HG02970 (cell line): Measurements from ENCODE around the gene CC2D2A.

Source experiments
- ATAC-seq: cut with Tn5 transposase; IDR thresholded peaks from one replicate; pipeline ENCODE4 v1.9.1; 2021; ENCODE audit warnings: mild to moderate bottlenecking, moderate library complexity, moderate number of reproducible peaks; ENCODE audit not compliant: unreplicated experiment, low FRiP score

CC2D2A gene

GRCh38 chr4:15551740-15552446, 82.2 kb downstream of the CC2D2A start:
- ATAC-seq: no peak

- no peak for ATAC-seq
These were observed 83.1 kb downstream of the CC2D2A start for GRCh38 chr4:15552557-15553362.

DNA sequence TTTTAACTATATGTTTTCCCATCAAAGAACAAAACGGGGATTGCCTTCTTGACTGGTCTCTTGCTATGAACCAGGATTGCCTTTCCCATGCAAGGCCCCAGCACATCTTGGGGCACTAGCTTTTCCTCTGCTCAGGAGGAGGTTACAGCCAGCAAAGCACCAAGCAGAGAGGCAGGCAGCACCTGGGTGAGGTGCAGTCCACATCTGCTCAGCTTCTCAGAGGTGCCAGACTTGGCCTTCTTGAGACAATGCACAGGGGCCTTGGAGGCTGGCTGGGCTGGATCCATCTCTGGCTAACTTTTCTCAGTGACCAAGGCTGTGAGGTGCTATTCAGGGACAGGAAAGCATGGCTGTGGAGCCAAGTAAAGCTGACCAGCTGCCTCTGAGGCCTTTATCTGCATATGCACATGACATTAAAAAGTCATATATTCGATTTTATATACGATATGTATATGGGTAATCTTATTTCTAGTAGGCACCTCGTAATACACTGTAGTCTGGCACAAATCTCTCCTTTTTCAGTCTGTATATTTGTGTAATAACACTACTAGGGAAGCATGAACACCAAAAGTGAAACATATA, 86.9 kb downstream of the CC2D2A start:
- ATAC-seq: no peak

DNA sequence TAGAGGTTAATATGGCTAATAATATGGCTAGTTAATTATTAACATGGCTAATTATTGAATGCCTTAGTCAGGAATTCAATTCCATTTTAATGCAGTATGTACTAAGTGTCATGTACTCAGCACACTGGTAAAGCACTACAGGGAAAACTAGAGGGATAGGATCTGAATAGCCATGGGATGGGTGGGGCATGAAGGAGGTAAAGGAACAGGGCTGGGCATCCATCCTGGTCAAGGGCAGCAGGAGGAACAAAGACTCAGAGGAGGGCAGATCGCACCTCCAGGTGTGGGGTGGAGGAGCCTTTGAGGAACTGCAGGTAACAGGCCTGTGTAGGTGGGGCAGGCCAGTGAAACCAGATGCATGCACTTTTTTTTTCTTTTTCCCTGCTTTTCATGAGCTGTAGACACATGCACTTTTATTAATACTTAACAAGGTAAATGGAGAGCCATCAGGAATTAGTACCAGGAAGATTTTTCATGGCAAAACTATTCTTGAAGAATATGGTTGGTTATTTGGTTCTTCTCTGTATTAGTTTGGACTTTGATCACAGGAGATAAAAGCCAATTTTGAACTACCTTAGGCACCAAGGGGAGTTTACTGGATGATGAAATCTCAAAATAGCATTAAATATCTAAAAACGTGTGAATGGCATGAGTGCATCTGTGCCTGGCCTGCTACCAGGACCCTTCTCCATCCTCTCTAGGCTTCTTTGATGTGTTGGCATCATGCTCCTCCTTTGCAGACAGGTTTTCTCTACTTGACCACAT, 88.3 kb downstream of the CC2D2A start:
- no peak for ATAC-seq

DNA sequence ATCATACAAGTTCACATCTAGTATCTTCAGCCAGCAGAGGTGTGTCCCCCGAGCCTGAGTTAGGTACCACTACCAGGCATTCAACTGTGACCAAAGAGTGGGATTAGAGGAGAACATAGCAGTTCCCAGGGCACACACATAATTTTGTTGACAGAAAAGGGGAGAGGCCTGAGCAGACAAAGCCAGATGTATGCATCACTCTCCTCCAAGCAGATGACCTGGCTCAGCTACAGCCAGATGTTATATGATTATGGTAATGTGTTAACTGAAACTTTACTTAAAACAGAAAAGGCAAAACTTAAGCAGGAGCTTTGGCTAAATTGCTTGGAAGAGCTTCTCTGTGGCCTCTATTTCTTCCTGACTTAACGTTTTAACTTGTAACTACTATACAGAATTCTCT, 88.9 kb downstream of the CC2D2A start:
- ATAC-seq: no peak

- ATAC-seq: no peak
These were observed 92.4 kb downstream of the CC2D2A start for GRCh38 chr4:15562114-15562513.

- no peak for ATAC-seq
These were observed 92.9 kb downstream of the CC2D2A start for GRCh38 chr4:15562623-15563022.

- ATAC-seq: no peak
These were observed 94.2 kb downstream of the CC2D2A start for GRCh38 chr4:15563871-15564270.

GRCh38 chr4:15568821-15569220, 99.1 kb downstream of the CC2D2A start:
- no peak for ATAC-seq

GRCh38 chr4:15569746-15570145, 100.1 kb downstream of the CC2D2A start:
- ATAC-seq: no peak

GRCh38 chr4:15575966-15576365, 106.3 kb downstream of the CC2D2A start:
- ATAC-seq: no peak

- no peak for ATAC-seq
These were observed 107.8 kb downstream of the CC2D2A start for GRCh38 chr4:15577508-15577907.

GRCh38 chr4:15584785-15585184, 115.1 kb downstream of the CC2D2A start:
- ATAC-seq: no peak

GRCh38 chr4:15585331-15585730, 115.6 kb downstream of the CC2D2A start:
- no peak for ATAC-seq

GRCh38 chr4:15586066-15586465, 116.4 kb downstream of the CC2D2A start:
- no peak for ATAC-seq

DNA sequence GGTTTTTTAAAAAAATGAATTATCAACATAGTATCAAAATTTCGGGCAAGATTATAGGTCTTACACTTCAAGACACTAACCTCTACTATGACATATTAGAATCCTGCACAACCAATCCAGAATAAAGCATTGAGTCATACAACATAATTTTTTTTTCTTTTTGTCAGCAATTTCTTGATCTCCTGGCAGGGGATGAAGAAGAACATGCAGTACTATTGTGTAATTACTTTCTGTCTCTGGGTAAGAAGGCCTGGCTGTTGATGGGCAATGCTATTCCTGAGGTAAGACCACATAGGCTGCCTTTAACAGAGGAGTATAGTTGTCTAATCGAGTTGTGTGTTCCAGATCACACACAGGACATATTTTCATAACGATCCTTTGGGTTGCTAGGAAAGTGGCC, 118.0 kb downstream of the CC2D2A start:
- no peak for ATAC-seq

DNA sequence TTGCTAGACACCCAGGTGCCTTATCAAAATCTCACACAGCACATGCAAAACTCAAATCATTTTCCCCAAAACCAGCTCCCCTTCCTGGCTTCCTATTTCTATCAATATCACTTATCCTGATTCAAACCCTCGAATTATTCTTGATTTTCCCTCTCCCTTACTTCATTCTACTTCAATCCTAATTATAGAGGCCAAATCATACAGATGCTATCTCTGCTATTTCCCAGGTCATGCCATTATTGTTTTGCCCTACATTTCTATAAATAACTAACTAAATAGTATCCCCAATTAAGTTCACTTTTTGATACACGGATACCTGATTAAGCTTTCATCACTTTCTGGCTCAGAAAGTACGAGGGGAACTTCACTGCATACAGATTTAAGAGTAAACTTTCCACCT, 123.1 kb downstream of the CC2D2A start:
- no peak for ATAC-seq

GRCh38 chr4:15598644-15599043, 129.0 kb downstream of the CC2D2A start:
- no peak for ATAC-seq

- no peak for ATAC-seq
These were observed 130.5 kb downstream of the CC2D2A start for GRCh38 chr4:15600176-15600575.

DNA sequence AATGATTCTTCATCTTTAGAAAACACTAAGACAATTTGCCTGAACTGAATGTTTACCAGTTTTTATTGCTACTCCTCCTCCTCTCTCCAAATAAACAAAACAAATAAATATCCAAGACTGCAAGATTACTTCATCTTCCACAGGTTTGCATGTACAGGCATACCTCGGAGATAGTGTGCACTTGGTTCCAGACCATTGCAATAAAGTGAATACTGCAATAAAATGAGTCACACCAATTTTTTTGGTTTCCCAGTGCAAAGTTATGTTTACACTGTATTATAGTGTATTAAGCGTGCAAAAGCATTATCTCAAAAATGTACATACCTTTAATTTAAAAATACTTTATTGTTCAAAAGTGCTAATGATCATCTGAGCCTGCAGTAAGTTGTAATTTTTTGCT, 132.2 kb downstream of the CC2D2A start:
- ATAC-seq: no peak

DNA sequence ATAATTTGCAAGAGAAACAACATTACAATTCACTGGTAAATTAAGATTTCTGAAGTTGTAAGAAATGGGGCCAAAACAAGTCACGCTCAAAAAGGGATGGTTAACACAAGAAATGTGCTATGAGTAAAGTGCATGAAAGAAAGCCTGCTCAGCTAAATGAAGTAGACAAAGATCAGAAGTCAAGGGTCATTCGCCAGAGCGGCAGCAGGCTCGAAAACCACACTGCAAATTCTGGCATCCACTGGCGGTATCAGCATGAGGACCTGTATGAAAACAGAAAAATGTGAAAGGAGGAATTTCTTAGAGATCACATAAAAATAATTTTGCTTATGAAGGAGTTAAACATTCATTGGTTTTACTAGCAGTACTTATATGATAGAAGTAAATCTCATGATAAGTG, 135.9 kb downstream of the CC2D2A start:
- no peak for ATAC-seq
